ENCODE data around the gene LGMN. TPM values are rescaled to one million over a fixed set of nuclear protein-coding genes. Genes with fewer than 3 reads are reported as not detected.
A peak's percentile ranks its signal among the peaks of the same experiment; 100 is the strongest.
"Not testable (repeated sequence)": the region's sequence is repeated elsewhere in the genome, so short reads cannot be mapped to it uniquely, and the experiment has no call there.

LGMN gene
- total RNA-seq, 2 donors from 2014 or later: 70.8 to 125 TPM

DNA sequence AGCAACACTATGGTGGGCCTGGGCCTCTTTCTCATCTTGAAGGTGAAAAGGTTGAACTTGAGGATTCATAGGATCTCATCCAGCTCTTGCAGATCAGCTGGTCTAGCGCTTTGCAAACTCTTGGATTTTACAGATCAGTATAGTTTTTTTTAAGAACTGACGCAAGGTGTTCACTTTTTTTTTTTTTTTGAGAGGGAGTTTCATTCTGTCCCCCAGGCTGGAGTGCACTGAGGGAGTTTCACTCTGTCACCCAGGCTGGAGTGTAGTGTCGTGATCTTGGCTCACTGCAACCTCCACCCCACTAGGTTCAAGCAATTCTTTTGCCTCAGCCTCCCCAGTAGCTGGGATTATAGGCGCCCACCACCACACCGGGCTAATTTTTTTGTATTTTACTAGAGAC is 20.4 kb upstream of the LGMN start:
- intact Hi-C loops (cut with DNase I, micrococcal nuclease): no loop called here
- ATAC-seq (no peak), DNase-seq (no peak)

DNA sequence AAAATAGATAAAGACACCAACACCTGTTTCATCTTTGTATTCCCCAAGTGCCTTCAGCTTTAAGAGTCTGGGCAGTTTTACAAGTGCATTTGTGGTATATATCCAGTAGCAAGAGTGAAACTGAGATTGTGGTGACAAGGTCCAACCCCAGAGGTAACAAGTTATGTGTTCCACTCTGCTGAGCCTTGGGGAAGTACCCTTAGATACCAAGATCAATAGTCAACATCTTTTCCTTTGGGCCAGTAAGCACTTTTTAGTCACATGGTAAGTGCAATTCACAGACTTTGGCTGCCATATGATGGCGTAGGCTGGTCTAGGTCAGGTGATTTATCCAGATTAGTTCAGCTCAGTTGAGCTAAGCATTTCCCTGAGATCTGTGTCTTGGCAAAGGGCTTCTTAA is 19.8 kb upstream of the LGMN start:
- DNase-seq; intact Hi-C loops (cut with DNase I, micrococcal nuclease): not testable (repeated sequence)
- ATAC-seq: peak; percentile 96

DNA sequence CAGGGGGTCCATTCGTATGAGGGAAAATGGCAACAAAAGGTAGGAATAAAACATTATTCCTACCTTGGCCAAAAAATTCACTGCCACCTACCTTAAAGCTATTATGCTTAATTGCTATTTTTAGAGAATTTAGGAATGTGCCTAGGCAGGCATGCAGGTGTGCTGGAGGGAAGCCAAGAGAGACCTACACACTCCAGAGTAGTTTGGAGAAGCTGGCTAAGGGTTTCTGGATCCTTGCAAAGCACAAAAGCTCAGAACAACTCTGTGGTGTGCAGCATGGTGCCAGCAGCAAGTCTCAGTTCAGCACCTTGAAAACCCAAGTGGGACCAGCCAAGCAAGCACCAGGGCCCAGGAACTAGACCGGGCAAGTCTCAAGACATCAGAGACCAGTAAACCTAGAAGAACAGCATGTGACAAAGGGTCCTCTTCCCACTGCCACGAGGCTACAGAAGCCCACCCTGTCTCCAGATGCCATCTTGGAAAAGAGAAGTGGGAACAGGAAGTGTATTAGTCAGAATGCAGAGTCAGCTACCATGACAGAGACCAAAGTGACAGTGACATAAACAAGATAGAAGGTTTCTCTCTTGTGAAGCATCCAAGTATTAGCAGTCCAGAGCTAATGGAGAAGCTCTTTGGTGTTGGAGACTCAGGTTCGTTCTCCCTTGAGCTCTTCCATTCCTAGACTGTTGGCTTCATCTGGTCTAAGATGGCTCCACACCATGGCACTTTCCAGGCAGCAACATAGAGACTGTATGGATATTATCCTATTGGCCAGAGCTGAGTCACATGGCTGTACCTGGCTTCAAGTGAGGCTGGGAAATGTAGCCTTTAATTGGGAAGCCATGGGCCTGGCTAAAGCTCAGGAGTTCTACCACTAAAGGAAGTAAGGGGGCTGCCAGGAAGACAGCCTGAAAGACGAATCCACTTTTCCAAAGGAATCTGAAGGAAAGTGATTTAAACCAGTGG is 15.5 kb upstream of the LGMN start:
- DNase-seq; ATAC-seq; intact Hi-C loops (cut with DNase I, micrococcal nuclease): not testable (repeated sequence)

DNA sequence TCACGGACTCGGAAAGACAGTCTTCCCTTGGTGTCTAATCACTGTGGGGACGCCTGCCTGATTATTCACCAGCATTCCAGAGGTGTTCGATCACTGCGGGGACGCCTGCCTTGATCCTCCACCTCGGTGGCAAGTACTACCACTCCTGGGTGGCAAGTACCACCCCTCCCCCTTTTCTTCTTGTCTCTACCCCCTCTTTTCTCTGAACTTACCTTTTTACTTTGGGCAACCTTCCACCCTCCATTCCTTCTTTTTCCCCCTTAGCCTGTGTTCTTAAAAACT is 12.0 kb upstream of the LGMN start:
- intact Hi-C loops (cut with DNase I, micrococcal nuclease): no loop called here
- DNase-seq (no peak), ATAC-seq (no peak)

DNA sequence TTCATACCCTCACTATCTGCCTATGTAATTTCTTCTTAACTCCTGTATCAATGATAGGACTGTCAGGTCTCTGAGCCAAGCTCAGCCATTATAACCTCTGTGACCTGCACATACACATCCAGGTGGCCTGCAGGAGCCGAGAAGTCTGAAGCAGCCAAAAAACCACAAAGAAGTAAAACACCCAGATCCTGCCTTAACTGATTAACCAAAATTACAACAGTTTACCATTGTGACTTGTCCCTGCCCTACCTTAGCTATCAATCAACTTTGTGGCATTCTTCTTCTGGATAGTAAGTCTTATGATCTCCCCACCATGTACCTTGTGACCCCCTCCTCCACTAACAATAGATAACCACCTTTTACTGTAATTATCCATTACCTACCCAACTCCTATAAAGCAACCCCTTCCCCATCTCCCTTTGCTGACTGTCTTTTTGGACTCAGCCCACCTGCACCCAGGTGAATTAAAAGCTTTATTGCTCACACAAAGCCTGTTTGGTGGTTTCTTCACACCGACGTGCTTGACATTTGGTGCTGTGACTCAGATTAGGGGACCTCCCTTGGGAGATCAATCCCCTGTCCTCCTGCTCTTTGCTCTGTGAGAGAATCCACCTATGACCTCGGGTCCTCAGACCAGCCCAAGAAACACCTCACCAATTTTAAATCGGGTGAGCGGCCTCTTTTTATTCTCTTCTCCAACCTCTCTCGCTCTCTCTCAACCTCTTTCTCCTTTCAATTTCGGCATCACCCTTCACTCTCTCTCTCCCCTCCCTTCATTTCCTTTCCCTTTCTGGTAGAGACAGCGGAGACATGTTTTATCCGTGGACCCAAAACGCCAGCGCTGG is 11.5 kb upstream of the LGMN start:
- no peak for ATAC-seq
- no peak for DNase-seq
- intact Hi-C loops (cut with DNase I, micrococcal nuclease): no loop called here

DNA sequence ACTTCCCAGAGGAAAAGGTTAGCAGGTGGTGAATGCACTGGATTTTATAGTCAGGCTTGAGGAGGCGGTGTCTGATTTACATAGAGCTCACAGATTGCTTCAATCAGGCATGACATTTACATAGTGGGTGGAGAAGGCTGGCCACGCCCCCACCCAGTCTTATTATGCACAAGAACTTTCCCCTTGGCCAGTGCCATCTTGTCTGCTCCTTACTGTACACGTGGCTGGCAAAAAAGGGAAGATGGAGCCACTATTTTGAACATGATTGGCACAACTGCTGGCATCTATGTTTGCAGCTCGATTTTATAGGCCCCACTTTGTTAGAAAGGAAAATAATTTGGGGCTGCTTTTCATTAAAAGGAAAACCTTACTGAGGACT is 10.9 kb upstream of the LGMN start:
- peak; percentile 44 to 50 for DNase-seq

DNA sequence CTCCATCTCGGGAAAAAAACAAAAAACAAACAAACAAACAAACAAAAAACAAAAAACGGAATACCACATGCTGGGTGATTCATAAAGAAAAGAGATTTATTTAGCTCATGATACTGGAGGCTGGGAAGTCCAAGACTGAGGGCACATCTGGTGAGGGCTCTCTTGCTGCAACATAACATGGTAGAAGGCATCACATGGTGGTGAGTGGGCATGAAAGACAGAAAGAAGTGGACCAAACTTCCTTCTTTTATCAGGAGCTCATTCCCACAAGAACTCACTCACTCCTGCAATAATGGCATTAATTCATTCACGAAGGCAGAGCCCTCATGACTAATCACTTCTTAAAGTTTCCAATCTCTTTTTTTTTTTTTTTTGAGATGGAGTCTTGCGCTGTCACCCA is 8.0 kb upstream of the LGMN start:
- intact Hi-C loops (cut with DNase I, micrococcal nuclease): no loop called here
- ATAC-seq: no peak
- DNase-seq: no peak

More for the DNA sequence above, 10.9 kb upstream of the LGMN start:
- intact Hi-C loops (cut with DNase I, micrococcal nuclease): no loop called here
- peak; percentile 91 for ATAC-seq

DNA sequence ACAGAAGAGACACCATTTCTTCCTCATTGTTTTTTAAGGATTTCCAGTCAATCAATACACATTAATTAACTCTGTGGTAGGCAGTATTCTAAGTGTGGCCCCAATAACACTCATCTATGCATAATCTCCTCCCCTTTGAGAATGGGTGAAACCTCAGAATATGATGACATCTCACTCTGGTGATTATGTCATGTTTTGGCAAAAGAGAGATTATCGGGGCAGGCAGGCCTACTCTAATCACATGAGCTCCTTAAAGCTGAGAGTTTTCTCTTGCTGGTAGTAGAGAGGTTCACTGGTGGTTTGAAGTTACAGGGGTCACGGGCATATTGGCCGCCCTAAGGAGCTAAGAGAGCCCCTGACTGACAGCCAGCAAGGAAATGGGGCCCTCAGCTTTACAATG is 7.1 kb upstream of the LGMN start:
- ATAC-seq (no peak), DNase-seq (no peak)
- intact Hi-C loops (cut with DNase I, micrococcal nuclease): no loop called here

DNA sequence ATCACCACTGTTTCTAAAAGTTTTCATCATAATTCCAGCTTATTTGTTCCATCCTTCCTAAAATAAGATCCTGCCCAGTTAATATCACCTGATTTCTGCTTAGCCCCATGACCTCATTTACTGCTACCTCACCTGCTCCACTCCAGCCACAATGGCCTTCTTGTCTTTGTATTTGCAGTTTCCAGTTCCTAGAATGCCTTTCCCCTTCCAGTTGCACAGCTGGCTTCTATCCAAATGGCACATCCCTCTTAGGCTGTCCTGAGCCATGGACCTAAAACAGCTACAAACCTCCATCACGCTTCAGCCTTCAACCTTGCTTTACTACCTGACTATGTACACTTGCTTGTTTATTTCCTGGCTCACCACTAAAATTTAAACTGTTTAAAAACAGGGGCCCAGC is 6.5 kb upstream of the LGMN start:
- ATAC-seq (peak; percentile 36), DNase-seq (no peak)
- intact Hi-C loops (cut with DNase I, micrococcal nuclease): no loop called here

DNA sequence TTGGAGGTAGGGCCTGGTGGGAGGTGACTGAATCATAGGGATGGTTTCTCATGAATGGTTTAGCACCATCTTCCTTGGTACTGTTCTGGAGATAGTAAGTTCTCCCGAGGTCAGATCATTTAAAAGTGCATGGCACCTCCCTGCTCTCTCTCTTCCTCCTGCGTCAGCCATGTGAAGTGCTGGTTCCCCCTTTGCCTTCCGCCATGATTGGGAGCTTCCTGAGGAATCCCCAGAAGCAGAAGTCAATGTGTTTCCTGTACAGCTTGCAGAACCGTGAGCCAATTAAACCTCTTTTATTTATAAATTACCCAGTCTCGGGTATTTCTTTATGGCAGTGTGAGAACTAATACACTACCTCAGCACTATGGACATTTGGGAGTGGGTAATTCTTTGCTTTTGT is 4.8 kb upstream of the LGMN start:
- ATAC-seq (no peak), DNase-seq (no peak)
- intact Hi-C loops (cut with DNase I, micrococcal nuclease): no loop called here

DNA sequence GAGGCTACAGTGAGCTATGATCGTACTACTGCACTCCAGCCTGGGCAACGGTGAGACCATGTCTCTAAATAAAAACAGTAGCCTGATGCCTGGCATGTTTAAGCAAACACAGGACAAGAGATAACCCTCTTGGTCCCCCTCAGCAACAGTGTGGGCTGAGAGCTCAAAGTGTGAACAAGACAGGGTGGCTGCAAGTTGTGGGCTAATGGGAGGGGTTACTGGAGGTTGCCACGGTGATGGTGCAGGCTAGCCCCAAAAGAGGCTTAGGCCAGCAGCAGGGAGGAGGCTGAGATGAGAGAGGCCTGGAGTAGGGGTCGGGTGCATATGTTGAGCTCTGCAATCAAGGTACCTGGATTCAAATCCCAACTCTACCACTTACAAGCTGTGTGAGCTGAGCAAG is 3.4 kb upstream of the LGMN start:
- DNase-seq (no peak), ATAC-seq (no peak)
- intact Hi-C loops (cut with DNase I, micrococcal nuclease): no loop called here

DNA sequence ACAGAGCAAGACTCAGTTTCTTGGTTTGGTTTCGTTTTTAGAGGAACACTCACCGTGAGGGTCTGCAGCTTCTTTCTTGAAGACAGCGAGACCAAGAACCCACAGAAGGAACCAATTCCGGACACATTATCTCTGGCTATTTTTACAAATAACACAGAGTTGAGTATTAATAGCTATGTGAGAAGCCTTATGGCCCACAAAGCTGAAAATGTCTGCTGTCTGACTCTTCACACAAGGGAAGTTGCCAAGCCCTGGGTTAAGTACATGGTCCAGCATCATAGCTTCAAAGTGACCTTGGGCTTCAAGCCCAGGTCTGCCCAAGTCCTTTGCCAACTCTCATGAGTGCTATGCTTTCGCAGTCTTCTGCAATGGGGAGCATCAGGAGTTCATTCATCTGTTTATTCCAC is 2.6 kb upstream of the LGMN start:
- intact Hi-C loops (cut with DNase I, micrococcal nuclease): no loop called here
- DNase-seq (no peak), ATAC-seq (no peak)

DNA sequence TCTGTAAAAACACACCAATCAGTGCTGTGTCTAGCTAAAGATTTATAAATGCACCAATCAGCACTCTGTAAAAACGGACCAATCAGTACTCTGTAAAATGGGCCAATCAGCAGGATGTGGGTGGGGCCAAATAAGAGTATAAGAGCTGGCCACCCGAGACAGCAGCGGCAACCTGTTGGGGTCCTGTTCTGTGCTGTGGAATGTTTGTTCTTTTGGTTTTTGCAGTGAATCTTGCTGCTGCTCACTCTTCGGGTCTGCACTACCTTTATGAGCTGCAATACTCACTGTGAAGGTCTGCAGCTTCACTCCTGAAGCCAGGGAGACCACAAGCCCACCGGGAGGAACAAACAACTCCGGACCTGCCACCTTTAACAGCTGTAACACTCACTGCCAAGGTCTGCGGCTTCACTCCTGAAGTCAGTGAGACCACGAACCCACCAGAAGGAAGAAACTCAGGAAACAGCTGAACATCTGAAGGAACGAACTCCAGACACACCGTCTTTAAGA is 1.8 kb upstream of the LGMN start:
- intact Hi-C loops (cut with DNase I, micrococcal nuclease); ATAC-seq; DNase-seq: not testable (repeated sequence)

DNA sequence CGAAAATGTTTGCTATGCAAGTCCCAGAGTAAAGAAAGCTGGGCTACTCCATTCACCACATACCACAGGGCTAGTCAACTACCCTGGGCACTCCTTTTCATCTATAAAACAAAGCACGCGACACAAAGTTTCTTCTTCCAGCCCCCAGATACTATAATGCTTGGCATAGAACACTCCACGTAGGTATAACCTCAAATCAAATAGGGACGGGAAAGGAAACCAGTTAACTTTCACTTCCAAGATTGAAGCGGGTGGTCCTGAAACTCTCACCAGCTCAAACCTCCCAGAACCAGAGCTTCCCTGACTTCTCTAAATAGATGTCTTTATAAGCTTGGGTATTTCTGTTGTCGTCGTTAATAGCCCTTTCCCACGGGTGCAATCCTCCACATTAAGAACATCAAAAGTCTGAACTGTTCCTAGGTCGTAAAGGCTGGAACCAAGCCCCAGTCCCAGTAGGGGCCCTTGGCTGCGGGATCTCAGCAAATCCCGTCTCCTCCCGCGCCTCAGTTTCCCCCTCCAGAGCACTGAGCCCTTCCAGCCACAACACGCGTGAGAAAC is 647 bp downstream of the LGMN start:
- peak; percentile 46 for ATAC-seq
- intact Hi-C loops (cut with DNase I, micrococcal nuclease): loop anchor here in 1 of 2 donors (1.0 kb wide), 1 partner anchor 36 kb away; no protein-coding TSS in a partner anchor
- DNase-seq: no peak

DNA sequence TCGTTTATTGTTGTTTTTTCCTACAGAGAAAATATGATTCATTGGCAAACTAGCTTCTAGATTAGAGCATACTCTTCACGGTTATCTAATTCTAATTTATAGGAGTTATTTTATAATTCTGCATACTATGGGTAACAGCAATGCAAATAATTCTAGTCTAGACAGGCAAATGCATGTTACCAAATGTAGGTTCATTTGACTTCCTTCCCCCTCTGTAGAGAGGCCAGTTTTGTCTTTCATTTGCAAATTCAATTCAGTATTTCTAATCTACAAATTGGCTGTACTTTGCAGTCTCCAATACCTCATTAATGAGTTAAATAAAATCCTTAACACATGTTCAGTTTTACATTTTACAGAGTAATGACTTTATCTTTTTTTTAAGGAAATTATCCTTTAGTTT is 4.2 kb downstream of the LGMN start:
- DNase-seq (no peak), ATAC-seq (no peak)
- intact Hi-C loops (cut with DNase I, micrococcal nuclease): no loop called here

DNA sequence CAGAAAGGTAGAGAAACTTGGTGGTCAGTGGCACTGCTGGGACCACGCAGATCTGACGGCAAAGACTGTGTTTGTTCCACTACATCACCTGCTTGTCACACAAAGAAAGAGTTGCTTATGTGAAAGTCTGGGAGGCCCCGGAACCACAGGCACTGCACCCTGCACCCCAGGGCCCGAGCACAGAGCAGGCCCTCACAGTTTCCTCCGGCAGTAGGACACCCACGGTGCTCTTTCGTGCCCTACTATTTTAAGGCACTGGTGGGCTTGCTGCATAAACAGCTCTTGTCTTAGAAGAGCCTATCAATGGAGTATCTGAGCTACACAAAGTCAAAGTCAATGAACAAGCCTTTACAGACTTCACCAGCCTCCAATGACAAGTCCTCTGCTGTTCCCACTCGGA is 8.0 kb downstream of the LGMN start:
- intact Hi-C loops (cut with DNase I, micrococcal nuclease): no loop called here
- ATAC-seq: no peak

DNA sequence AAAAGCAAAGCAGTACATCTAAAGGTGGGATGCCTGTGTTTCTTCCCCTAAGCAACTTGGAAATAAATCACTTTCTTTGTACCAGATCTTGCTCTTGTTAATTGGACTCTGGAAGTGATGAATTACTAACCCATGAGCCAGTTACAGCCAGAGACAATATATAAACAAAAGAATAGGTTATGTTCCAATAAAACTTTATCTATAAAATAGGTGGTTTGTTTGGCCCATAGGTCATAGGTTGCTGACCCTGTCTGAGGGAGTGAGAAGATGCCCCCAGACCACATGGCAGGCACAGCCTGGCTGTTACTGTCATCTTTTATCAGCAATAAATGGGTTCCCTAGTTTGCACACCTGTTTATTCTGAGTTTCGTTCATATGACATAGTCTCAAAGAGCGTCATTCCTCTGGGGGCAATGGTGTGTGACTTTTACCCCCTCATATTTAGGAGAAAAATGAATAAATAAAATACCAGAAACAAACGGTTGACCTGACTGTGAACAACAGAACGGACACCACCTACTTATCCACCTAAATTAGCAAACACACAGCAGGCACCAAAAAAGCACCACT is 10.7 kb downstream of the LGMN start:
- DNase-seq (no peak), ATAC-seq (peak; percentile 44)

More for the DNA sequence above, 8.0 kb downstream of the LGMN start:
- DNase-seq: no peak

DNA sequence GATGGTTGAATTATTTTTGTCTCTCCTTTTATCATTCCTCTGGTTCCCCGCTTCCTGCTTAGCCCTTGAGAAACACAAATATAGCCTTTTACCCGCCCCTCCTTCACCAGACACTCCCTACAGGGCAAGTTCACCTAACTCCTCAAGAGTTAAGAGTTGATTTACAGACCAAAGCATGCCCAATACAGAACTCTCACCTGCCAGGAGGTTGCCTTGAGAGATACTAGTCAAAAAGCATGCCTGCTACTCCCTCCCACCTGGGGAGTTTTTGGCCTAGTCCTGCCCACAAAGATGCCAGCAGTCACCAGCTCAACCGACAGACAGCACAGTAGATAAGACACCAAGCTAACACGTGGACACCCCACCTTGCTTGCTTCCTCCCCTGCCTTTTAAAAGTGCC is 11.2 kb downstream of the LGMN start:
- ATAC-seq (peak; percentile 90), DNase-seq (no peak)
- intact Hi-C loops (cut with DNase I, micrococcal nuclease): no loop called here

More for the DNA sequence above, 10.7 kb downstream of the LGMN start:
- intact Hi-C loops (cut with DNase I, micrococcal nuclease): no loop called here

DNA sequence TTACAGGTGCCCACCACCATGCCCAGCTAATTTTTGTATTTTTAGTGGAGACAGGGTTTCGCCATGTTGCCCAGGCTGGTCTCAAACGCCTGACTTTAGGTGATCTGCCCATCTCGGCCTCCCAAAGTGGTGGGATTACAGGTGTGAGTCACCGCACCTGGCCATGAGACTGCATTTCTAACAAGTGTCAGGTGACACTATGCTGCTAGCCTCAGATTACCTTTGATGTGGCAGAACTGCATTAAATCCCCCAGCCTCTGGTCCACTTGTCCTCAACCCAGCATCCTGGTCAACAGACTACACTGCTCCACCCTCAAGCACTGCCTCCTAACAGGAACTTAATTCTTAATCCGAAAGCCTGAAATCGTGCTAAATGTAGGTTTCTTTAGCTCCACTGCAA is 13.1 kb downstream of the LGMN start:
- no peak for ATAC-seq
- intact Hi-C loops (cut with DNase I, micrococcal nuclease): no loop called here
- no peak for DNase-seq
